Forelimb muscle (tissue), 1 donor: Measurements from ENCODE around the gene MTMR12. TPM values are rescaled to one million over a fixed set of nuclear protein-coding genes. Genes with fewer than 3 reads are reported as not detected.
"Not testable (repeated sequence)": the region's sequence is repeated elsewhere in the genome, so short reads cannot be mapped to it uniquely, and the experiment has no call there.

Source experiments
- DNase-seq: peaks from one replicate; pipeline ENCODE4 v3.0.0-alpha.2; 2013; ENCODE audit warnings: low read depth
- polyA plus RNA-seq: library from polyadenylated mRNA; unstranded; fragments of 120-200 nt; gene quantifications from one replicate; pipeline ENCODE4 v1.2.1, GENCODE V29; 2013; ENCODE audit not compliant: insufficient read length

The MTMR12 gene
- polyA plus RNA-seq, 1 donor: 13.4 TPM

GRCh38 chr5:32325616-32326015, 12.9 kb upstream of the MTMR12 start:
- no peak for DNase-seq

- DNase-seq: no peak
These were observed 12.3 kb upstream of the MTMR12 start for GRCh38 chr5:32325062-32325461.

GRCh38 chr5:32323741-32324140, 11.0 kb upstream of the MTMR12 start:
- DNase-seq: no peak

- no peak for DNase-seq
These were observed 10.1 kb upstream of the MTMR12 start for GRCh38 chr5:32322882-32323281.

- not testable (repeated sequence) for DNase-seq
These were observed 9.0 kb upstream of the MTMR12 start for GRCh38 chr5:32321787-32322186.

- DNase-seq: no peak
These were observed 7.8 kb upstream of the MTMR12 start for GRCh38 chr5:32320576-32320975.

- DNase-seq: no peak
These were observed 7.3 kb upstream of the MTMR12 start for GRCh38 chr5:32319926-32320543.

- DNase-seq: no peak
These were observed 6.7 kb upstream of the MTMR12 start for GRCh38 chr5:32319392-32319791.

GRCh38 chr5:32317041-32317440, 4.3 kb upstream of the MTMR12 start:
- DNase-seq: no peak

GRCh38 chr5:32315221-32316014, 2.7 kb upstream of the MTMR12 start:
- DNase-seq: no peak

- DNase-seq: no peak
These were observed 1.9 kb upstream of the MTMR12 start for GRCh38 chr5:32314658-32315057.

GRCh38 chr5:32314152-32314488, 1.4 kb upstream of the MTMR12 start:
- DNase-seq: not testable (repeated sequence)

GRCh38 chr5:32312197-32312594, 543 bp downstream of the MTMR12 start:
- no peak for DNase-seq

- no peak for DNase-seq
These were observed 1.1 kb downstream of the MTMR12 start for GRCh38 chr5:32311404-32312196.

GRCh38 chr5:32309761-32310160, 3.0 kb downstream of the MTMR12 start:
- no peak for DNase-seq

GRCh38 chr5:32308946-32309345, 3.8 kb downstream of the MTMR12 start:
- no peak for DNase-seq

- no peak for DNase-seq
These were observed 5.0 kb downstream of the MTMR12 start for GRCh38 chr5:32307769-32308194.

- no peak for DNase-seq
These were observed 8.1 kb downstream of the MTMR12 start for GRCh38 chr5:32304622-32305021.

- DNase-seq: no peak
These were observed 9.0 kb downstream of the MTMR12 start for GRCh38 chr5:32303755-32304120.

- no peak for DNase-seq
These were observed 9.6 kb downstream of the MTMR12 start for GRCh38 chr5:32302835-32303754.

- DNase-seq: no peak
These were observed 10.8 kb downstream of the MTMR12 start for GRCh38 chr5:32301891-32302290.
